ENCODE measurements around the gene SLC12A5. TPM values are rescaled to one million over a fixed set of nuclear protein-coding genes. Genes with fewer than 3 reads are reported as not detected.
A peak's percentile ranks its signal among the peaks of the same experiment; 100 is the strongest.

Gene SLC12A5
- total RNA-seq, 4 donors from 2014 or later: not detected

DNA sequence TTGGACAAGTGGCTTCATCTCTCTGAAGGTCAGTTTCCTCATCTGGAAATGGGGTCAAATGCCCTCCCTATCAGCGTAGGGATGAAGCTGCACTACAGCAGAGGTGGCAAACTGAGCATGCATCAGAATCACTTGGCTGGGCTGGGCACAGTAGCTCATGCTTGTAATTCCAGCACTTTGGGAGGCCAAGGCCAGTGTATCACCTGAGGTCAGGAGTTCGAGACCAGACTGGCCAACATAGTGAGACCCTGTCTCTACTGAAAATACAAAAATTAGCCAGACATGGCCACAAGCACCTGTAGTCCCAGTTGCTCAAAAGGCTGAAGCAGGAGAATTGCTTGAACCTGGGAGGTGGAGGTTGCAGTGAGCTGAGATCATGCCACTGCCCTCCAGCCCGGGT lies 27.0 kb upstream of the SLC12A5 start:
- Histone ChIP-seq H3K27ac (no peak overlapping the region), H3K9me3 (no peaks in the 10 kb centered on the region), H3K36me3 (no peaks in the 10 kb centered on the region), H3K4me1 (peaks cover 0 to 29% (median 0%) of the 10 kb centered on the region in 3 donors), H3K27me3 (peaks cover 0 to 86% (median 0%) of the 10 kb centered on the region in 4 donors), H3K4me3 (no peak overlapping the region)
- TF ChIP-seq, protein P1, sequence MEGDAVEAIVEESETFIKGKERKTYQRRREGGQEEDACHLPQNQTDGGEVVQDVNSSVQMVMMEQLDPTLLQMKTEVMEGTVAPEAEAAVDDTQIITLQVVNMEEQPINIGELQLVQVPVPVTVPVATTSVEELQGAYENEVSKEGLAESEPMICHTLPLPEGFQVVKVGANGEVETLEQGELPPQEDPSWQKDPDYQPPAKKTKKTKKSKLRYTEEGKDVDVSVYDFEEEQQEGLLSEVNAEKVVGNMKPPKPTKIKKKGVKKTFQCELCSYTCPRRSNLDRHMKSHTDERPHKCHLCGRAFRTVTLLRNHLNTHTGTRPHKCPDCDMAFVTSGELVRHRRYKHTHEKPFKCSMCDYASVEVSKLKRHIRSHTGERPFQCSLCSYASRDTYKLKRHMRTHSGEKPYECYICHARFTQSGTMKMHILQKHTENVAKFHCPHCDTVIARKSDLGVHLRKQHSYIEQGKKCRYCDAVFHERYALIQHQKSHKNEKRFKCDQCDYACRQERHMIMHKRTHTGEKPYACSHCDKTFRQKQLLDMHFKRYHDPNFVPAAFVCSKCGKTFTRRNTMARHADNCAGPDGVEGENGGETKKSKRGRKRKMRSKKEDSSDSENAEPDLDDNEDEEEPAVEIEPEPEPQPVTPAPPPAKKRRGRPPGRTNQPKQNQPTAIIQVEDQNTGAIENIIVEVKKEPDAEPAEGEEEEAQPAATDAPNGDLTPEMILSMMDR (IDR thresholded peaks at IDR 0.05): no peak
- no peak for TF ChIP-seq POLR2A (IDR thresholded peaks at IDR 0.05)
- 92 to 100% methylated on average over 2 to 3 of the region's 3 CpGs for WGBS, 2 donors
- DNase-seq: no peak
- intact Hi-C loops (cut with DNase I): no loop called here

- Histone ChIP-seq H3K4me3 (no peak overlapping the region), H3K4me1 (peaks cover 0 to 36% (median 5%) of the 10 kb centered on the region in 3 donors), H3K27ac (no peak overlapping the region), H3K27me3 (peaks cover 0 to 86% (median 0%) of the 10 kb centered on the region in 4 donors), H3K36me3 (no peaks in the 10 kb centered on the region), H3K9me3 (no peaks in the 10 kb centered on the region)
- WGBS, 2 donors: 16 to 58% methylated on average over 3 to 4 of the region's 4 CpGs
- no peak for DNase-seq
- intact Hi-C loops (cut with DNase I): no loop called here
- TF ChIP-seq, protein P1 (IDR thresholded peaks at IDR 0.05): no peak
- no peak for TF ChIP-seq POLR2A (IDR thresholded peaks at IDR 0.05)
These were observed 24.8 kb upstream of the SLC12A5 start for GRCh38 chr20:46004187-46004586.

- Histone ChIP-seq H3K4me1 (peaks cover 0 to 39% (median 5%) of the 10 kb centered on the region in 3 donors), H3K27ac (peak overlapping the region in 1 of 4 donors; percentile 22), H3K36me3 (no peaks in the 10 kb centered on the region), H3K9me3 (no peaks in the 10 kb centered on the region), H3K27me3 (peaks cover 0 to 86% (median 3%) of the 10 kb centered on the region in 4 donors), H3K4me3 (peak overlapping the region in 1 of 4 donors; percentile 21)
- no peak for DNase-seq
- 17% methylated on average over 1 of the region's 3 CpGs; no CpG with 5 or more reads in 1 of the 2 donors for WGBS, 2 donors
- TF ChIP-seq, protein P1 (IDR thresholded peaks at IDR 0.05): no peak
- TF ChIP-seq POLR2A (IDR thresholded peaks at IDR 0.05): no peak
- intact Hi-C loops (cut with DNase I): no loop called here
These were observed 24.0 kb upstream of the SLC12A5 start for GRCh38 chr20:46004889-46005473.

- Histone ChIP-seq H3K36me3 (no peaks in the 10 kb centered on the region), H3K4me1 (peaks cover 5 to 44% (median 11%) of the 10 kb centered on the region in 3 donors), H3K27ac (no peak overlapping the region), H3K4me3 (no peak overlapping the region), H3K9me3 (no peaks in the 10 kb centered on the region), H3K27me3 (peaks cover 0 to 90% (median 13%) of the 10 kb centered on the region in 4 donors)
- TF ChIP-seq POLR2A (IDR thresholded peaks at IDR 0.05): no peak
- TF ChIP-seq, protein P1 (IDR thresholded peaks at IDR 0.05): no peak
- DNase-seq: no peak
- intact Hi-C loops (cut with DNase I): no loop called here
- 70 to 78% methylated on average over 6 of the region's 6 CpGs for WGBS, 2 donors
These were observed 22.9 kb upstream of the SLC12A5 start for GRCh38 chr20:46006022-46006705.

DNA sequence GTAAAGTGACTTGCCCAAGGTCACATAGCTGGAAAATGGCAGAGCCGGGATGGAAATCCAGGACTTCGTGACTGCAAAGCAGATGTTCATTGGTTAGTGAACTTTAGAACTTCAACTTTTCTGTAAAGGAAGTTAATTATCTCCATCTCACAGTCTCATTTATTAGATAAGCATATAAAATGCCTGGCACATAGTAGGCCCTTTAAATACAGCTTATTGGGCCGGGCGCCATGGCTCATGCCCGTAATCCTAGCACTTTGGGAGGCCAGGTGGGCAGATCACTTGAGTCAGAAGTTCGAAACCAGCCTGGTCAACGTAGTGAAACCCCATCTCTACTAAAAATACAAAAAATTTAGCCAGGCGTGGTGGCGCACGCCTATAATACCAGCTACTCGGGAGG lies 22.1 kb upstream of the SLC12A5 start:
- Histone ChIP-seq H3K36me3 (no peaks in the 10 kb centered on the region), H3K4me3 (no peak overlapping the region), H3K27me3 (peaks cover 0 to 91% (median 21%) of the 10 kb centered on the region in 4 donors), H3K4me1 (peaks cover 5 to 51% (median 11%) of the 10 kb centered on the region in 3 donors), H3K27ac (no peak overlapping the region), H3K9me3 (no peaks in the 10 kb centered on the region)
- DNase-seq: no peak
- intact Hi-C loops (cut with DNase I): no loop called here
- 91 to 92% methylated on average over 10 to 11 of the region's 11 CpGs for WGBS, 2 donors
- TF ChIP-seq, protein P1 (IDR thresholded peaks at IDR 0.05): no peak
- no peak for TF ChIP-seq POLR2A (IDR thresholded peaks at IDR 0.05)
